OCI-M1 (cell line): ENCODE data around the gene IGFLR1.
A peak's percentile ranks its signal among the peaks of the same experiment; 100 is the strongest.
"Not testable (repeated sequence)": the region's sequence is repeated elsewhere in the genome, so short reads cannot be mapped to it uniquely, and the experiment has no call there.

Source experiments
- DNase-seq: peaks from one replicate; lab custom pipeline; 2025; lab: John Stamatoyannopoulos, UW

Gene IGFLR1

GRCh38 chr19:35777086-35777841, 35.0 kb upstream of the IGFLR1 start:
- DNase-seq: no peak

- DNase-seq: no peak
Observed at GRCh38 chr19:35776102-35776788, 34.0 kb upstream of the IGFLR1 start.

- DNase-seq: peak; percentile 99
Observed at GRCh38 chr19:35775298-35776101, 33.2 kb upstream of the IGFLR1 start, which contains the start of gene ARHGAP33. TSS of gene ARHGAP33 (plus strand) at chr19:35775564. CDS start at chr19:35775659, 95 bp downstream.

GRCh38 chr19:35775046-35775297, 32.7 kb upstream of the IGFLR1 start:
- DNase-seq: no peak

- no peak for DNase-seq
Observed at GRCh38 chr19:35774274-35775045, 32.2 kb upstream of the IGFLR1 start.

- DNase-seq: peak; percentile 27
Observed at GRCh38 chr19:35773020-35773806, 31.0 kb upstream of the IGFLR1 start.

- DNase-seq: not testable (repeated sequence)
Observed at GRCh38 chr19:35772362-35772761, 30.1 kb upstream of the IGFLR1 start.

GRCh38 chr19:35768082-35768421, 25.8 kb upstream of the IGFLR1 start:
- no peak for DNase-seq

GRCh38 chr19:35767288-35768081, 25.2 kb upstream of the IGFLR1 start:
- no peak for DNase-seq

- DNase-seq: no peak
Observed at GRCh38 chr19:35766571-35767104, 24.4 kb upstream of the IGFLR1 start.

GRCh38 chr19:35764432-35765315, 22.4 kb upstream of the IGFLR1 start:
- no peak for DNase-seq

GRCh38 chr19:35760711-35761349, 18.6 kb upstream of the IGFLR1 start:
- DNase-seq: no peak

GRCh38 chr19:35759697-35760096, 17.4 kb upstream of the IGFLR1 start:
- DNase-seq: no peak

- peak; percentile 100 for DNase-seq
Observed at GRCh38 chr19:35757749-35758608, 15.7 kb upstream of the IGFLR1 start, which contains the start of gene PROSER3. TSS of gene PROSER3 (plus strand) at chr19:35758176. CDS start at chr19:35758216, 40 bp downstream.

- DNase-seq: no peak
Observed at GRCh38 chr19:35757231-35757748, 15.0 kb upstream of the IGFLR1 start.

GRCh38 chr19:35756377-35757230, 14.4 kb upstream of the IGFLR1 start, which contains the start of gene HSPB6:
TSS of gene HSPB6 (minus strand) at chr19:35757029. CDS start at chr19:35757008, 21 bp downstream.
- DNase-seq: no peak
